ENCODE results near the gene SYPL1. TPM values are rescaled to one million over a fixed set of nuclear protein-coding genes. Genes with fewer than 3 reads are reported as not detected.

The SYPL1 gene
- total RNA-seq, 2 donors from 2014 or later, result 87.9 to 132 TPM

DNA sequence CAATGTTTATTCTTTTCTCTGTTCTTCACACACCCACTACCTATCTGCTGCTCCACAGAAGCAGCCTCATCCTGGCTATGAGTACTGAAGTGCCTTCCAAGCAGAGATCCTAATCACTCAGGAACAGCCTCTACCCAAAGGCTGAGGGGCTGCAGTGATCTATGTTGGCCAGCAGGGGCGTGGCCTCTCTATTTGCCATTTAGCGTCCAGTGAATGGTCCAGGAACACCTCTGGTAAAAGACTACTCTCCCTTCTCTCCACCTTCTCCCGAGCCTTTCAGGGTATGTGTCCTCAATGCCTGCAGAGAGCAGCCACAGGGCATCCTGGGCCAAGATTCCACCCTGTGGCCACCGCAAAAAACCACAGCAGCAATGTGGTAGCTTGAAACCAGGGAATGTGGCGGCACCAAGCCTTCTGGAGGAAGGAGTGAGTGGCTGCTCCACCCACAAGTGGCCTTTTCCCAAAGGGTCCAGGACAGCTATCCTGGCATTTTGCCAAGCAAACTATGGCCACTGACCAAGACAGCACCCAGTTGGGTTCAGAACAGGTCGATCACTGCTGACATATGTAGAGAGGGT lies 70.9 kb downstream of the SYPL1 start:
- 47% methylated on average over 6 of the region's 6 CpGs for WGBS
- Histone ChIP-seq H3K4me3 (no peak overlapping the region), H3K9me3 (no peaks in the 10 kb centered on the region), H3K4me1 (replicated peaks) (no peaks in the 10 kb centered on the region), H3K36me3 (no peaks in the 10 kb centered on the region), H3K27me3 (replicated peaks; ENCODE audit: insufficient read depth) (no peaks in the 10 kb centered on the region), H3K27ac (no peak overlapping the region)
- TF ChIP-seq POLR2AphosphoS5 (IDR thresholded peaks at IDR 0.05), result no peak
- TF ChIP-seq, protein P1, sequence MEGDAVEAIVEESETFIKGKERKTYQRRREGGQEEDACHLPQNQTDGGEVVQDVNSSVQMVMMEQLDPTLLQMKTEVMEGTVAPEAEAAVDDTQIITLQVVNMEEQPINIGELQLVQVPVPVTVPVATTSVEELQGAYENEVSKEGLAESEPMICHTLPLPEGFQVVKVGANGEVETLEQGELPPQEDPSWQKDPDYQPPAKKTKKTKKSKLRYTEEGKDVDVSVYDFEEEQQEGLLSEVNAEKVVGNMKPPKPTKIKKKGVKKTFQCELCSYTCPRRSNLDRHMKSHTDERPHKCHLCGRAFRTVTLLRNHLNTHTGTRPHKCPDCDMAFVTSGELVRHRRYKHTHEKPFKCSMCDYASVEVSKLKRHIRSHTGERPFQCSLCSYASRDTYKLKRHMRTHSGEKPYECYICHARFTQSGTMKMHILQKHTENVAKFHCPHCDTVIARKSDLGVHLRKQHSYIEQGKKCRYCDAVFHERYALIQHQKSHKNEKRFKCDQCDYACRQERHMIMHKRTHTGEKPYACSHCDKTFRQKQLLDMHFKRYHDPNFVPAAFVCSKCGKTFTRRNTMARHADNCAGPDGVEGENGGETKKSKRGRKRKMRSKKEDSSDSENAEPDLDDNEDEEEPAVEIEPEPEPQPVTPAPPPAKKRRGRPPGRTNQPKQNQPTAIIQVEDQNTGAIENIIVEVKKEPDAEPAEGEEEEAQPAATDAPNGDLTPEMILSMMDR (IDR thresholded peaks at IDR 0.05), result peak; percentile 30 to 68 (median 39)
- DNase-seq (ENCODE audit: low spot score), result no peak
- intact Hi-C loops (cut with DNase I), result loop anchor here (5.0 kb wide), 2 partner anchors 109 to 389 kb away; no protein-coding TSS in a partner anchor

Other genes starting within 250 kb of the SYPL1 start
- gene ATXN7L1, start 235.7 kb downstream of the SYPL1 start, total RNA-seq, result 10 to 100 TPM; 12.6 to 28.1 TPM
- gene CDHR3, start 149.0 kb downstream of the SYPL1 start, total RNA-seq, result 1 to 10 TPM; 2.2 to 3.9 TPM
- gene NAMPT, start 172.7 kb upstream of the SYPL1 start, total RNA-seq, result 100 to 1,000 TPM; 108 to 284 TPM

Data from prostate gland (tissue), 2 donors.